HG02852 (cell line): ENCODE results near the gene KRTAP4-7.
"Not testable (repeated sequence)": the region's sequence is repeated elsewhere in the genome, so short reads cannot be mapped to it uniquely, and the experiment has no call there.

ENCODE experiments used
- ATAC-seq: cut with Tn5 transposase; IDR thresholded peaks from one replicate; pipeline ENCODE4 v1.9.1; 2021; ENCODE audit warnings: mild to moderate bottlenecking, moderate library complexity; ENCODE audit not compliant: unreplicated experiment

The KRTAP4-7 gene

GRCh38 chr17:41108728-41109386 lies 24.9 kb downstream of the KRTAP4-7 start:
- ATAC-seq: not testable (repeated sequence)

- ATAC-seq: no peak
Observed at GRCh38 chr17:41111151-41111885, 27.4 kb downstream of the KRTAP4-7 start.

- ATAC-seq: no peak
Observed at GRCh38 chr17:41116297-41116696, 32.3 kb downstream of the KRTAP4-7 start.

- ATAC-seq: not testable (repeated sequence)
Observed at GRCh38 chr17:41117846-41118386, 34.0 kb downstream of the KRTAP4-7 start, which contains the start of gene KRTAP4-11. Gene KRTAP4-11 (minus strand): TSS chr17:41118373. CDS start chr17:41118315, 58 bp downstream.

- no peak for ATAC-seq
Observed at GRCh38 chr17:41118721-41119120, 34.8 kb downstream of the KRTAP4-7 start.

- not testable (repeated sequence) for ATAC-seq
Observed at GRCh38 chr17:41119696-41120690, 36.0 kb downstream of the KRTAP4-7 start.

GRCh38 chr17:41121742-41122141 lies 37.8 kb downstream of the KRTAP4-7 start:
- no peak for ATAC-seq

GRCh38 chr17:41123292-41123990 lies 39.5 kb downstream of the KRTAP4-7 start:
- not testable (repeated sequence) for ATAC-seq

- ATAC-seq: not testable (repeated sequence)
Observed at GRCh38 chr17:41123991-41124371, 40.0 kb downstream of the KRTAP4-7 start, which contains the start of gene KRTAP4-12. Gene KRTAP4-12 (minus strand): TSS chr17:41124182. CDS start chr17:41124122, 60 bp downstream.

- ATAC-seq: no peak
Observed at GRCh38 chr17:41125064-41125463, 41.1 kb downstream of the KRTAP4-7 start.

GRCh38 chr17:41126412-41126811 lies 42.5 kb downstream of the KRTAP4-7 start:
- no peak for ATAC-seq

- no peak for ATAC-seq
Observed at GRCh38 chr17:41127371-41127770, 43.4 kb downstream of the KRTAP4-7 start.

GRCh38 chr17:41131979-41132378 lies 48.0 kb downstream of the KRTAP4-7 start:
- no peak for ATAC-seq

GRCh38 chr17:41133880-41134735 lies 50.2 kb downstream of the KRTAP4-7 start:
- no peak for ATAC-seq
